Neural crest cell (in vitro differentiated cells): ENCODE results near the gene BSG. TPM values are rescaled to one million over a fixed set of nuclear protein-coding genes. Genes with fewer than 3 reads are reported as not detected.

Source experiments
- DNase-seq: peaks from one replicate; pipeline ENCODE4 v3.0.0; 2021; ENCODE audit warnings: low read depth, mixed read lengths, low spot score
- H3K27ac Mint-ChIP-seq: one replicate; pipeline ENCODE4 v1.8.0; 2021; ENCODE audit warnings: mild to moderate bottlenecking, mixed read lengths; ENCODE audit not compliant: unreplicated experiment
- H3K27me3 Mint-ChIP-seq: 2 replicates; pipeline ENCODE4 v1.8.0; 2021; ENCODE audit warnings: low read depth, mild to moderate bottlenecking, mixed read lengths
- H3K36me3 Mint-ChIP-seq: 2 replicates; pipeline ENCODE4 v1.8.0; 2021; ENCODE audit warnings: low read depth, mild to moderate bottlenecking, mixed read lengths
- H3K4me1 Mint-ChIP-seq: 2 replicates; pipeline ENCODE4 v1.8.0; 2021; ENCODE audit warnings: mixed read lengths
- H3K4me3 Mint-ChIP-seq: one replicate; pipeline ENCODE4 v1.8.0; 2021; ENCODE audit warnings: mild to moderate bottlenecking, mixed read lengths
- H3K9me3 Mint-ChIP-seq: 2 replicates; pipeline ENCODE4 v1.8.0; 2021; ENCODE audit warnings: mixed read lengths
- total RNA-seq: library from RNA; stranded (reverse); gene quantifications from 2 replicates; pipeline ENCODE4 v1.2.1, GENCODE V29; 2021
- TF ChIP-seq, protein P1 (sequence below): fragments of 200-600 bp; sonication (generic); conservative IDR thresholded peaks from 2 replicates; pipeline ENCODE4 v1.5.0; 2021; ENCODE audit warnings: antibody characterized with exemption, mild to moderate bottlenecking

Gene BSG
- total RNA-seq, 1 donor from 2014 or later: 613 TPM

DNA sequence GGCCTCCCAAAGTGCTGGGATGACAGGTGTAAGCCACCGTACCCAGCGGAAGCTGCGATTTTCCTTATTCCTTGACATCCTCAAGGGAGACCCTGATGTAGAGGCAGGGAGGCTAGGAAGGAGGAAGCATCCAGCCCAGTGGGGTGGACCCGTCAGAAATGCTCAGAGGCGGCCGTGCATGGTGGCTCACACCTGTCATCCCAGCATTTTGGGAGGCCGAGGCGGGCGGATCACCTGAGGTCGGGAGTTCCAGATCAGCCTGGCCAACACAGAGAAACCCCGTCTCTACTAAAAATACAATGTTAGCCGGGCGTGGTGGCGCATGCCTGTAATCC, 17.0 kb upstream of the BSG start:
- Mint-ChIP-seq H3K4me1 (no peaks in the 10 kb centered on the region), H3K9me3 (no peaks in the 10 kb centered on the region), H3K27ac (no peak overlapping the region), H3K36me3 (peaks cover 3% of the 10 kb centered on the region), H3K27me3 (peaks cover 9% of the 10 kb centered on the region), H3K4me3 (no peak overlapping the region)
- no peak for DNase-seq
- TF ChIP-seq, protein P1, sequence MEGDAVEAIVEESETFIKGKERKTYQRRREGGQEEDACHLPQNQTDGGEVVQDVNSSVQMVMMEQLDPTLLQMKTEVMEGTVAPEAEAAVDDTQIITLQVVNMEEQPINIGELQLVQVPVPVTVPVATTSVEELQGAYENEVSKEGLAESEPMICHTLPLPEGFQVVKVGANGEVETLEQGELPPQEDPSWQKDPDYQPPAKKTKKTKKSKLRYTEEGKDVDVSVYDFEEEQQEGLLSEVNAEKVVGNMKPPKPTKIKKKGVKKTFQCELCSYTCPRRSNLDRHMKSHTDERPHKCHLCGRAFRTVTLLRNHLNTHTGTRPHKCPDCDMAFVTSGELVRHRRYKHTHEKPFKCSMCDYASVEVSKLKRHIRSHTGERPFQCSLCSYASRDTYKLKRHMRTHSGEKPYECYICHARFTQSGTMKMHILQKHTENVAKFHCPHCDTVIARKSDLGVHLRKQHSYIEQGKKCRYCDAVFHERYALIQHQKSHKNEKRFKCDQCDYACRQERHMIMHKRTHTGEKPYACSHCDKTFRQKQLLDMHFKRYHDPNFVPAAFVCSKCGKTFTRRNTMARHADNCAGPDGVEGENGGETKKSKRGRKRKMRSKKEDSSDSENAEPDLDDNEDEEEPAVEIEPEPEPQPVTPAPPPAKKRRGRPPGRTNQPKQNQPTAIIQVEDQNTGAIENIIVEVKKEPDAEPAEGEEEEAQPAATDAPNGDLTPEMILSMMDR: no peak

DNA sequence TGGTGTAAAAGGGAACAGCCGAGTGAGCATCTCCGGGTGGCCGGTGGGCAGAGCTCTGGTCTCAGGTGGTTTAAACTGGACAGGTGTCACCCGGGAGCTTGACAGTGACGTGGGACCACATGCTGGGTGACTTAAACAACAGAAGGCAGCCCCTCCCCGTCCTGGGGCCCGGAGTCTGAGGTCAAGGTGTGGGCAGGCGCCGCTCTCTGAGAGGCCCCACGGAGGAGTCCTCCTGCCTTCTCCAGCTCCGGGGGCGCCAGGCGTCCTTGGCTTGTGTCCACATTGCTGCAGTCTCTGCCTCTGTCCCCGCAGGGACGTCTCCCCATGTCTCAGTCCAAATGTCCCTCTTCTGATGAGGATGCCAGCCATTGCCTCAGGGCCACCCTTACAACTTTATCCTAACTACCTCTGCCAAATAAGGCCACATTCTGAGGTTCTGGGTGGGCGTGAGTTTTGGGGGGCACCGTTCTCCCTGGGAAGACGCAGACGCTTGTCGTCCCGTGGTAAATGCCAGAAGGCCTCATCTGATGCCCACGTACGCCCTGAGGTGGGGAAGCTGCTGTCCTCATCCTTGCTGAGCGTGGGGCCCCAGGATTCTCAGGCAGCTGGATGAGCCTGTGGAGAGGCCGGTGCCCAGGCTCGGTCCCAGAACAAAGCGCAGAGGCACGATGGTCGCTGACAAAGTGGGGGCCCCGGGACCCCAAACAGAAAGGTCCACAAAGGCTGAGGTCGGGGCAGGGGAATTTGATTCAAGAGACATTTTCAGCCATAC, 15.6 kb upstream of the BSG start:
- H3K27ac Mint-ChIP-seq: no peak overlapping the region
- TF ChIP-seq, protein P1: no peak
- H3K36me3 Mint-ChIP-seq: peaks cover 3% of the 10 kb centered on the region
- no peak overlapping the region for H3K4me3 Mint-ChIP-seq
- DNase-seq: no peak
- peaks cover 4% of the 10 kb centered on the region for H3K27me3 Mint-ChIP-seq
- H3K4me1 Mint-ChIP-seq: no peaks in the 10 kb centered on the region
- no peaks in the 10 kb centered on the region for H3K9me3 Mint-ChIP-seq

- Mint-ChIP-seq H3K36me3 (peaks cover 12% of the 10 kb centered on the region), H3K9me3 (peaks cover 3% of the 10 kb centered on the region), H3K4me3 (no peak overlapping the region), H3K27ac (peak overlapping the region; percentile 50), H3K4me1 (no peaks in the 10 kb centered on the region), H3K27me3 (no peaks in the 10 kb centered on the region)
- TF ChIP-seq, protein P1: no peak
- DNase-seq: no peak
Measured at GRCh38 chr19:558770-559439, 13.5 kb upstream of the BSG start.

DNA sequence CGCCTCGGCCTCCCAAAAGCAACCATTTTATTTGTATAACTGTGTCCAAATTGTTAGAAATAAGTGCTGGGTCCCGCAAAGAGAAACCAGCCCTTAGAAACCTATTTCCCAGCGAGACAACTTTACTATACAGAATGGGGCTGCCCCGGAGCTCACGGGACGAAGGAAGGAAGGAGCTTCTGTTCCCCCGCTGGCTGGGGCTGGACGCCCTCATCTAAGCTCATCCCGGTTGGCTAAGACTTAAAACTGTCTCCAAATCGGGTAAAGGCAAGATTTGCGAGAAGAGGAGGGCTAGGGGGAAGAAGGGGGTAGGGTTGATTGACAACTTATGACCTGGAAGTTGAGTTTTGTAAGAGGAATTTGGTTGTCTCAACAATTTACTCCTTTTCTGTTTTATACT, 12.3 kb upstream of the BSG start:
- DNase-seq: no peak
- Mint-ChIP-seq H3K27me3 (no peaks in the 10 kb centered on the region), H3K4me1 (no peaks in the 10 kb centered on the region)

GRCh38 chr19:566403-566802, 6.0 kb upstream of the BSG start:
- Mint-ChIP-seq H3K4me3 (peak overlapping the region; percentile 34), H3K27me3 (peaks cover 12% of the 10 kb centered on the region), H3K9me3 (peaks cover 3% of the 10 kb centered on the region), H3K4me1 (peaks cover 21% of the 10 kb centered on the region), H3K27ac (no peak overlapping the region), H3K36me3 (peaks cover 25% of the 10 kb centered on the region)
- DNase-seq: no peak
- TF ChIP-seq, protein P1: no peak

More for the DNA sequence above, 12.3 kb upstream of the BSG start:
- TF ChIP-seq, protein P1: no peak
- Mint-ChIP-seq H3K9me3 (peaks cover 3% of the 10 kb centered on the region), H3K4me3 (no peak overlapping the region), H3K36me3 (peaks cover 12% of the 10 kb centered on the region), H3K27ac (no peak overlapping the region)
